Stimulated activated CD4-positive, alpha-beta T cell treated with anti-CD3 and anti-CD28 coated beads, Interleukin-12 subunit alpha, Interleukin-12 subunit beta, amount 100 ng/mL, for 24 hours (primary cell): ENCODE data around the gene CHAF1B.
"Not testable (repeated sequence)": the region's sequence is repeated elsewhere in the genome, so short reads cannot be mapped to it uniquely, and the experiment has no call there.

Experiments used
- DNase-seq, 2 experiments: peaks; one replicate each; pipeline ENCODE4 v3.0.0-alpha.2; 2020; ENCODE audit warnings: low read depth in 2 of 2

The CHAF1B gene

GRCh38 chr21:36388096-36388495 is 2.9 kb downstream of the CHAF1B start:
- DNase-seq: no peak

DNA sequence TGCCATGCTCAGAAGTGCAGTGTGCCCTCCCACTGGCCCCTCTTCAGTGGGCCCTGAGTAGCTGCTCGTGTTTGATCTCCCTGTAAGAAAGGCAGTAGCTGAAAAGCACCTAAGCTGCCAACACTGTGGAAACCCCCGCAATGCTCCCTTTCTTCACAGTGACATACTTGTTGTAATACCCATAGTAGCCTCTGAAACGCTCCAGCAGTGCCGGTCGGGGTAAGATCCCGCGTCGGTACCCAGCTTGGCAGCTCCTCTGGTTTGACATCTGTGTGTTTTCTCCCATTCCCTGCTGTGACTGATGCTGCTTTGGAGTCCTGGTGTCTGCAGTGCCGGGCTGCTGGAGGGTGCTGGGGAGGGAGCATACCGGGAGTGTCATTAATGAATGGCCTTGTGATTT is 3.6 kb downstream of the CHAF1B start:
- DNase-seq: no peak

DNA sequence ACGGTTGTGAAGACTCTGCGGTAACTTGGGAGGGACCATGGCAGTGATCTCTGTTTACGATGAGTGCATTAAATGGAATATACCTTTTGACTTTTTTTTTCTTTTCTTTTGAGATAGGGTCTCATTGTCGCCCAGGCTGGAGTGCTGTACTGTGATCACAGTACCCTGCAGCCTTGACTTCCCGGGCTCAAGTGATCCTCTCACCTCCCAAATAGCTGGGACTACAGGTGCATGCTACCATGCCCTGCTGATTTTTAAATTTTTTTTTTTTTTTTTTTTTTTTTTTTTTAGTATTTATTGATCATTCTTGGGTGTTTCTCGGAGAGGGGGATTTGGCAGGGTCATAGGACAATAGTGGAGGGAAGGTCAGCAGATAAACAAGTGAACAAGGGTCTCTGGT is 6.5 kb downstream of the CHAF1B start:
- not testable (repeated sequence) for DNase-seq

DNA sequence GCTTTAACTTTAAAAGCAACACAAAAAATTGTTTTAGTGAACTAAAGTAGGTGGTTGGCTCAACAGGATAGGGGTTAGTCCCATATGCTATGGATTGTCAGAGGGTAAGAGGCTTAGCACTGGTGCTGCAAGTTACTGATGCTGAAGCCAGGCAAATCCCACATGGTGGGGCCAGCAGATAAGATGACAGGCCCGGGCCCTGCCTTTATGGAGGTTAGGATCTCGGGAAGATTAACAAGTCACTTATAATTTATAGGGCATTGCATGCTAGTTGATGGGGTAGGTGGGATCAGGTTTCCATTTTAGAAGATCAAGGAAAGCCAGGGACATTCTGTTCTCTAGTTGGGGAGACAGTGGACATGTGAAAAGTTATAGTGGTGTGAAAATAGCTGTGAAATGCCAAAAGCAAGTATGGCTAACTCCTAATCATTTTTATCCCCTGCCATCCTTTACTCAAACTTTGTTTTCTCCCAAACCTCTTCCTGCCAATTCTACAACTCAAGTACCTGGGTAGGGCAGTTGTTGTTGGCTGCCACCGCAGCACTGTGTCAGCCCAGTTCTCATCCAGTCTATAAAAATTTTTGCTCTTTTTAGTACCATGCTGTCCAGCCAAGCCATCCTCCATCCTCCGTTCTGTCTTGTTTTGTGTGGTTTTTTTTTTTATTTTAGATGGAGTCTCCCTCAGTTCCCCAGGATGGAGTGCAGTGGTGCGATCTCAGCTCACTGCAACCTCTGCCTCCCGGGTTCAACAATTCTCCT is 10.3 kb downstream of the CHAF1B start:
- no peak for DNase-seq

DNA sequence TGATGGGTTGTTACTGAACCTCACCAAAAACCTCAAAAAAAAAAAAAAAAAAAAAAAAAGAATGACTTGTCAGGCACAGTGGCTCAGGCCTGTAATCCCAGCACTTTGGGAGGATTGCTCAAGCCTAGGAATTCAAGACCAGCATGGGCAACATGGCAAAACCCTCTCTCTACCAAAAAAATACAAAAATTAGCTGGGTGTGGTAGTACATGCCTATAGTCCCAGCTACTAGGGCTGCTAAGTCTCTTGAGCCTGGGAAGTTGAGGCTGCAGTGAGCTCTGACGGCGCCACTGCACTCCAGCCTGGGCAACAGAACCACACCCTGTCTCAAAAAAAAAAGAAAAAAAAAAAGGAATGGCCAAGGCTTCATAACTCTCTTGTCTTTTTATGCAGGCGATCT is 11.1 kb downstream of the CHAF1B start:
- DNase-seq: no peak

- no peak for DNase-seq
Observed at GRCh38 chr21:36396971-36397370, 11.8 kb downstream of the CHAF1B start.

GRCh38 chr21:36397606-36398005 is 12.4 kb downstream of the CHAF1B start:
- DNase-seq: no peak

DNA sequence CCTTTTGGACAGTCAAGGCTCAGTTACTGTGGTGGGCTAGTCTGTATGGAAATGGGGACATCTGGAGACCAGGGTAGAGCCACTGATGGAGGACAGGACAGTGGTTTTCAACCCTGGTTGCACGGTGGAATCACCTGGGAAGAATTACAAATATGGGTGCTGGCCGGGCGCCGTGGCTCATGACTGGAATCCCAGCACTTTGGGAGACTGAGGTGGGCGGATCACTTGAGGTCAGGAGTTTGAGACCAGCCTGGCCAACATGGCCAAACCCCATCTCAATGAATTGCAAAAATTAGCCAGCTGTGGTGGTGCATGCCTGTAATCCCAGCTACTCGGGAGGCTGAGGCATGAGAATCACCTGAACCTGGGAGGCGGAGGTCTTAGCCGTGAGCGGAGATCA is 14.5 kb downstream of the CHAF1B start:
- DNase-seq: not testable (repeated sequence)

GRCh38 chr21:36400719-36401118 is 15.5 kb downstream of the CHAF1B start:
- no peak for DNase-seq

GRCh38 chr21:36402339-36402738 is 17.1 kb downstream of the CHAF1B start:
- DNase-seq: no peak

- DNase-seq: no peak
Observed at GRCh38 chr21:36403713-36404112, 18.5 kb downstream of the CHAF1B start.

GRCh38 chr21:36408568-36408967 is 23.4 kb downstream of the CHAF1B start:
- no peak for DNase-seq

DNA sequence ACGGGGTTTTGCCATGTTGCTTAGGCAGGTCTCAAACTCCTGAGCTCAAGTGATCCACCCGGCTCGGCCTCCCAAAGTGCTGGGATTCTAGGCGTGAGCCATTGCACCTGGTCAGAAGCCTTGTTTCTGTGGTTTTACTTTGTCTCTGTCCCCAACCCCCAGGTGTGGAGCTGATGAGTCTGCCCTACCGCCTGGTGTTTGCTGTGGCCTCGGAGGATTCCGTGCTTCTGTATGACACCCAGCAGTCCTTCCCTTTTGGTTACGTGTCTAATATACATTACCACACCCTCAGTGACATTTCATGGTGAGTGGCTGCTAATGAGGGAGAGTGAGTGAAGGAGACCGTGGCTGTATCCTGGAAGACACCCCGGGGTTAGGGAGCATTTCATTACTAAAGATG is 26.1 kb downstream of the CHAF1B start:
- no peak for DNase-seq

- DNase-seq: no peak
Observed at GRCh38 chr21:36412916-36413315, 27.7 kb downstream of the CHAF1B start.

DNA sequence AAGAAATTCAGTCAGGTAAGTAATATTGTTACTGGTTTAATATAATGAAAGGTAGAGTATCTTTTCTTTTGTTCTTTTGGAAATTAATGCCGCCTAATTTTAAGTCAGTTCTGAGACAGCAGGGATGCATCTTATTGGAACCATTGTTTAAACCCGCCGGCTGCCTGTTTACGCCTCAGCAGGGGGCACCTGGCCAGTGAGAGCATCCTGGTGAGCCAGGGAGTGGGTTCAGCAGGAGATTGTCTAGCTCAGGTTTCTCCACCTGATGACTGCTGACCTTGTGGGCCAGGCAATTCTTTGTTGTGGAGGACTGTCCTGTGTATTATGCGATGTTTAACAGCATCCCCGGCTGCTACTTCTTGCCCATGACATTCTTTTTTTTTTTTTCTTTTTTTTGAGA is 30.2 kb downstream of the CHAF1B start:
- no peak for DNase-seq

DNA sequence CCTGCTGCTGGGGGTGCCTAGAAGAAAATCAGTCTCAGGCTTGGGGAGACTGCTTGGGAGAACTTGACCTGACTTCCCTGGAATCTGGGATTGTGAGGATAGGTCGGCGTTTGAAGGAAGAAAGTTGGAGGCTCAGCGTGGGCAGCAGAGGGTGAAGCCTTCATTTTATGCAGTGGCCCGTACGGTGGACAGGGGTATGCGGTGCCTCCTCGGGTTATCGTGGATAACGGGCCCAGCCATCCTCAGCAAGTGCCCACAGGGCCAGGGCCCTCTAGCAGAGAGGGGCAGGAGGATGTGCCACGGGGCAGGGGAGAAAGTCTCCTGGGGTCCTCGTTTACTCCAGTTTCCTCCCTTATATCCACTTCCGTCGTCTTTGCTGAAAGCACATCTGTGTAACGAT is 34.0 kb downstream of the CHAF1B start:
- no peak for DNase-seq

DNA sequence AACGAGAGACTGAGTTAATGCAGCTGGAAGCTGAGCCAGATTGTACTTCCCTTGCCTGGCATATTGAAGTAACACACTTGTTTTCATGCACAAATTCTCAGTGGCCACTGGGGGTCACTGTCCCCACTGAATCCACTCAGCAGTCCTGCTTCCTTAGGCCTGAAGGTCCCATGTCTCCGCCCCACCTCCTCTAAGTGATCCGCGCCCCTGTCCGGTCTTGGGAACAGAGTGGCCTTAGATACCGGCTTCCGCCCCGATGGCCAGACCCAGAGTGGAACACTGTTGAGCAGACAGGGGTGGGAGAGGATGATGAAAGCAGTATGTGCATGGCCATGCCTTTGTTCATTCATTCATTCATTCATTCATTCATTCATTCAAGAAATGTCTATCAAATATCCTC is 34.8 kb downstream of the CHAF1B start:
- peak in 1 of 2 experiments; percentile 35 for DNase-seq

DNA sequence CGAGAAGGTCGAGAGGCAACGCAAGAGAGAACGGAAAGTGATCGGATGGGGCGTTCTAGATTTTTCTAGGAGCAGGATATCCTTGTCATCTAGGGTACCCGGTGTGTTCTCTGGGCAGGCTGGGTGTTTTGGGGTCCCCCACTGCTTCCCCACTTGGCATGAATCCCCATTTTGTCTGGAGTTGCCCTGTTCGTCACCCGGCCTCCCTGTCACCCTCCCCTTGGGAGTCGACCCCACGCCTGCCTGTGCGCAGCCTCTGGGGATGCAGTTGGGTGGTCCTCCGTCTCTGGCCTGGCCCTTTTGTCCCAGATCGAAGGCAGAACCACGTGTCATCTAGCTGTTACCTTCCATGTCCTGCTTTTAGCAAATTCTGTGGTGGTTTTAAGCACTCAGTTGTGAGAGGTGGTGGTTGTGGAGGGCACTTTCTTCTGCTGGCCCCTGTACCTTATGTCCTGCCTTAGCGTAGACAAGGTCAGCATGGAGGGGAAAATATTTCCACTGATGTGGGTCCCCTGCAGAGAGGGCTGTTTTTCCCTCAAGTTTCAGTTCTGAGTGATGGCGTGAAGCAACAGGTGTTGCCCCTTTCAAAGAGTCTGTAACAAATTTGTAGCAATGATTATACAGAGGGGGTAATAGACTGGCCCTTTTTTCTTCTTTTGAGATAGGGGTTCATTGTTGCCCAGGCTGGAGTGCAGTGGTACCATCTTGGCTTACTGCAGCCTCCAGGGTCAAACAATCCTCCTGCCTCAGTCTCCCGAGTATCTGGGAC is 35.6 kb downstream of the CHAF1B start:
- no peak for DNase-seq

GRCh38 chr21:36422279-36423098 is 37.3 kb downstream of the CHAF1B start:
- DNase-seq: peak in 1 of 2 experiments; percentile 30

- no peak for DNase-seq
Observed at GRCh38 chr21:36423771-36424433, 38.7 kb downstream of the CHAF1B start.

DNA sequence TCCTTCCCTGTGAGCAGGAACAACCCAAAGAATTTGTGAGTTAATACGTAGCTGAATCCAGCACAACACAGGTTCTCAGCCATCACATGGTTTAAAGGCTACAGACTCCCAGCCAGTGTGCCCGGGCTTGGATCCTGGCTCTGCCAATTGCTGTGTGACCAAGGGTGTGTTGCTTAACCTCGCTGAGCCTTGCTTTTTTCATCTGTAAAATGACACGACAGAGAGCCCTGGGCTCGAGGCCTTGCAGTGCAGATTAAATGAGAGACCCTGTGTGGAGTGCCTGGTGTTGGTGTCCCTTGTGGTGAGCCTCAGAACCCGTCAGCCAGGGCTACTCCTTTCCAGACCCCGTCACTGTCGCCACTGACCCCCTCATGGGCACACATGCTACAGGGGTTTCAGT is 39.4 kb downstream of the CHAF1B start:
- DNase-seq: no peak

DNA sequence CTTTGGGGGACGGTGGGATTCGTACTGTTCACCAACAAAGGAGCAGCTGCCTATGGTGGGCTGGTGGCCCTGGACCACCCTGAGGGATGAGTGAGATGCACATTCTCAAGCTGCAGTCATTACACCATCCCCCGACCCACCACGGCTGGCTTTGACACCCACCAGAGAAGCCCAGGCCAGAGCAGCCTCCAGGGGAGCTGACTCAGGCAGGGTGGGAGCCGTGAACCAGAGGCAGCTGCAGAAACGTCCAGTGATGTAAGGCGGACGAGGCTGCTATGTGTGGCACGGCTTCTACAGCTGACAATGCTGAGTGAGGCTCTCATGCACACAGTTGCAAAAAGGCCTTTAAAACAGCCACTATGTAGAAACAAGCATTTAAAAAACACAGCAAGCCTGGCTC is 40.1 kb downstream of the CHAF1B start:
- DNase-seq: no peak
